Embryonic facial prominence (tissue), 1 donor: Measurements from ENCODE around the gene PCDH15.
"Not testable (repeated sequence)": the region's sequence is repeated elsewhere in the genome, so short reads cannot be mapped to it uniquely, and the experiment has no call there.

ENCODE experiments used
- DNase-seq: peaks from one replicate; pipeline ENCODE4 v3.0.0-alpha.2; 2016; ENCODE audit errors: extremely low spot score

PCDH15 gene

DNA sequence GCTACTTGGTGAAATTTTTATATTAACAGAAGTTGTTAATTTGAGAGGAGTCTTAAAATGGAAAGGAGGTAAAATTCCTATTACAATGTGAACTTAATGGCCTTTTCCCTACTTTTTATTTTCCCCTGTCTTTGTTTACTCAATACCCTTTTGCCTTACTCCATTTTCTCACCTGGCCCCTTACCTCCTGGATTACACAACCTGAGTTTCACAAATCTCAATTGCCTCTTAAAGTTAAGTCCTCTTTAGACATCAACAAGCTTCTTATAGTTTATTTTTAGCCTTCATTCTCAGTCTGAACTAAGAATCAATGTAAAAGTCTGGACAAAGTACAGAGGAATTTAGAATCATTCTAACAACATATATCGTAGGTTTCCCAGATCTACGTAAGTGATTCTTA, 247.0 kb downstream of the PCDH15 start:
- DNase-seq = no peak

DNA sequence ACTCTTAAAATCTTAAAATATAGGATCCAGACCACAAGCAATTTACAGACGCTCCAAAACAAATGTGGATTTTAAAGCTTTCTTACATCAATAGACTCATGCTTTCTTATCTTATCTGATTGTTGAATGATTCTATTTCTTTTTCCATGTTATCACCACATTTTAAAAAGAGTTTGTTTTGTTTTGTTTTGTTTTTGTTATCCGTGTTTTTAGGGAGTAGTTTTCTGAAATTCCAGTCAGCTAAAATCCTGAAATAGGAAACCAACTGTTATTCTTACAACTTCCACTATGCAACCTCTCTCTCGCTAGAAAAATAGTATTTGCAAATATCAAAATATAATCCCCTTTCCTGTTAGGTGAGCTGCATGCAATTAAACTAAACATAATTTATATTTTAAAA, 251.0 kb downstream of the PCDH15 start:
- DNase-seq = no peak

DNA sequence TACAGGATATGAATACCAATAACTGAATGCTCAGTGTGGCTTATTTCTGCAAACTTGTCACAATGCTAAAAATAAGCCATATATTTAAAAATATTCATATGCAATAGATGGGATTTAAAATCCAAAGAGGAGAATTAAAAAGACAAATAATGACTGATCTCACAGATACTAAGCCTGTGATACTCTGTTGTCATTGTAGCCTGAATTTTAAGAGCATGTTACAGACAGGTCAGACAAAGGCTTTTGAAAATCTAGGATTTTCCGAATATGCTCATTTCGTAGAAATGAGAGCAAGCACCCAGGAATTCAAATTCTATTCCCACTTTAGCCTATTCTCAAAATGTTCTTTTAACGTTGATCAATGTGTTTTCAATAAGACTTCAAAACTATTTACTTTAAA, 269.7 kb downstream of the PCDH15 start:
- no peak for DNase-seq

DNA sequence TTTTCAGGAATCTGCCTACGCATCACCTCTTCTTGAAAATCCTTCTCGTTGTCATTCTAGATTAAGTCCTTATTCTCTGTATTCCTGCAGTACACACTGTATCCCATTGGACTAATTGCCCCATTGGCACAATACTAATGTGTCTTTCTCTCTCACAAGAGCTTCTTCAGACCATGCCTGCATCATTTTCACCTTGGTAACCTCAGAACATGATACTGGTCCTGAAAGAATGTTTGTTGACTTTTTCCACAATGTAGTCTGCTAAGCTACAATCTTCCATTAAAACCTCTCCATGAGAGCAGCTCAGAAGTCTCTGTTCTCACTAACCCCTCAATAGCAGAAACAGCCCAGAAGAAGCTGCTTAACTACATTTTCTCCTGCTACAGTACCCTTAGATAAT, 270.7 kb downstream of the PCDH15 start:
- no peak for DNase-seq

DNA sequence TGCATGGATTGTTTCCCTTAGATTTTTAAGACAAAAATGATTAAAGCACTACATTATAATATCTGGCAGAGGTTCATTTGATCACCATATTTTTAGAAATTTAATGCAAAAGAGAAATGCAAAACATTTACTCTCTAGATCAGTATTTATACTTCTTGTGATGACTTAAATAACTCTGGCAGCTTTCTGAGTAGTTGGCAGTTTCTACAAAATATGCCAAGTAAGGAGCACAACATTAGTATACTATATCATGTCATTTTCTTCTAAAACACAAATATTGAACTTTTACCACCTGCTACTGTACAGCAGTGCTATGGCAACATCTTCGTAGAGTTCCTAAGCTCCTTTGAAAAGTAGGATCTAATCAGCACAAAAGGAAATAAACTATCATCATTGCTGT, 275.2 kb downstream of the PCDH15 start:
- no peak for DNase-seq

DNA sequence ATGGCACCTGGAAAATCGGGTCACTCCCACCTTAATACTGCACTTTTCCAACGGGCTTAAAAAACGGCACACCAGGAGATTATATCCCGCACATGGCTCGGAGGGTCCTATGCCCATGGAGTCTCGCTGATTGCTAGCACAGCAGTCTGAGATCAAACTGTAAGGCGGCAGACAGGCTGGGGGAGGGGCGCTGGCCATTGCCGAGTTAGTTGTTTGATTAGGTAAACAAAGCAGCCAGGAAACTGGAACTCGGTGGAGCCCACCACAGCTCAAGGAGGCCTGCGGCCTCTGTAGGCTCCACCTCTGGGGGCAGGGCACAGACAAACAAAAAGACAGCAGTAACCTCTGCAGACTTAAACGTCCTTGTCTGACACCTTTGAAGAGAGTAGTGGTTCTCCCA, 285.8 kb downstream of the PCDH15 start:
- not testable (repeated sequence) for DNase-seq

DNA sequence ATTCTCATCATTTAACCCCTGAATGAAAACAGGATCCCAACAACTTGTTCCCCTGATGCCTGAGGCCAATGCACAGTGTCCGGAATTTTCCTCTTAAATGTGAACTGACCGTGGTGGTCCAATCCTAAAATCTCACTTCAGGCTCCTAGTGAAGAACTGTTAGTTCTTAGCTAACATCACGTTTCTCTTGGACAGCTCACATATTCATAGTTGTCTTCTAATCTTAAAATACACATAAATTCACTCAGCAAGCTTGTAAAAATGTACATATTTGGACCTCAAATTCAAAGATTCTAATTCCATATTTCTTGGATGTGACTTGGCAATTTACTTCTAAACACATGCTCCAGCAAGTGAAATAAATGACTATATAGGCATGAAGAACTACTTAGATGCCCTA, 297.2 kb downstream of the PCDH15 start:
- no peak for DNase-seq

DNA sequence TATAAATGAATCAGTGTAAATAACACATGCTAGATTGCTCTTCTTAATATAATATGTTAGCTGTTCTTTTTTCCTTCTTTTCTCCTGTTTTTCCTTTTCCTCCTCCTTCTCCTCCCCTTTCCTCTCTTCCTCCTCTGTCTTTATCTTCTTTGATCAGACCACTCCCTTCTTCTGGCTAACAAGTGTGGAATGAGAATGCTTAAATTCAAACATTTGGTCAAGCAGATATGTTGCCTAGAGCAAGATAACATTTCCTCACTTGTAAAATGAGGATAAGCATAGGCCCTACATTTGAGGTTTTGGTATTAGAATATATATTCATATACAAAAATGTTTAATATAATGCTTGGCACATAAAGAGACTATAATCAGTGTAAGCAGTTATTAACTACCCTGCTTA, 299.1 kb downstream of the PCDH15 start:
- DNase-seq = no peak

DNA sequence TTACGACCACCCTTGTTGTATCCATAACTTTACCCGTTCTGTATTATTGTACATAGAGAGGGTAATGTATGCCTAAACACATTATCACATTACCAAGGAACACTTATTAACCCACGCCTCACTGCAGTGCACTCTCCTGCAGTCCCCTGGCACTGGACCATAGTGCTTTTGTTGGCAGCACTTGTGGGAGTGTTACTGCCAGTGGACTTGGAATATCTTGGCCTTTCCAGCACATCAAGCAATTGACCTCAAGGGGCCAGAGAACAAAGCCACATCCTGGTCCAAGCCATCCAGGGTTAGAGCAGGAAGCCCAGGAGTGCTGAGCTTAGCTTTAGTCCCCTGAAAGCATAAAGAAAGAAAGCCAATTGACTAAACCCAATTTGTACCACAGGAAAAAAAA, 304.2 kb downstream of the PCDH15 start:
- DNase-seq = no peak

DNA sequence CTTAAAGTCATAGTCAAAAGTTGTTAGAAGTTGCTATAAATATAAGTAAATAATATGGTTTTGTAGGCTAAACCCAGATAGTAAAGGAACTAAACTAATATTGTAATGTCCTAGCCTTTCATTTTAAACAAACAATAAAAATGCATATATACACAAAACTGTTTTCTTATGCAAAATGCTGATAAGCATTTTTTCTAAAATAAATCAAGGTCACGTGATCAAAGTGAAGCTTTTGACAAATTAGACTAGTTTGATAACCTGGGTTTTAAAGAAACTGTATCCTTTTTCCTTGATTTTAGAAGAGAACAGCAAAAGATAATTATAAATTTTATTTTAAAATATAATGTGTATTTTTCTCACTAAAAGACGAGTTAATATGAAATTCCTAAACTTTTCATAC, 313.3 kb downstream of the PCDH15 start:
- no peak for DNase-seq

DNA sequence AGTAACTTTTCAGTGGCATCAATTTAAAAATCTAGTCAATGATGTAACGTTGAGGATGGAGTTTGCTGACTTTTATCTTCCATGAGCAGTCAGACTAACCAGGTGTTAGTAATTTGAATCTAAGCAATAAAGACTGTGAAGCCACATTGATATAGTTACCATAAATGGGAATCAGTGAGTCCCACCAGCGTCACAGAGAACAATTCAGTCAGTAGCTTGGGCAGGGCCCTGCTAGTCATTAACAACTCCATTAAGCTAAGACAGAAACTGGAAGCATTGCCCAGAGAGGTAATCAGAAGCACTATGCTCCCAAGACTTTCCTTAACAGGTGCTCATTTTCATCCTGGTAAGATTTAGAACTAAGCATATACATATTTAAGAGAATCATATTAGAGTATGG, 315.1 kb downstream of the PCDH15 start:
- DNase-seq = no peak

DNA sequence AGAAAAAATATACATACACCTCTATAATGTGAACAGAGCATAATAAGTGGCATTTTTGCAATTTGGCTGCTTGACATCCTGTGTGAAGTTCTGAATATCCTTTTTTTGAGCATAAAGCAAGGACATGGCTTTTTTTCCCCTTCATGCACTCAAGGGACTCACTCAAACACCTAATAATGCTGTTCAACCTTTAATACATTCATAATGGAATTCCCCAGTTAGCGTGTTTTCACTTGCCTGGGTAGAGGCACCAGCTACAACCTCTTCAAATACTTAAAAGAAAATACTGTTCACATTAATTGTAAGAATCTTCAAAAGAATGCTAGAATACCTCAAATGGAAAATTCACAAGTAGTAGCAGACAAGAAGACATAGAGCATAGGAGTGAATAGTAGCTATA, 316.8 kb downstream of the PCDH15 start:
- DNase-seq = no peak

DNA sequence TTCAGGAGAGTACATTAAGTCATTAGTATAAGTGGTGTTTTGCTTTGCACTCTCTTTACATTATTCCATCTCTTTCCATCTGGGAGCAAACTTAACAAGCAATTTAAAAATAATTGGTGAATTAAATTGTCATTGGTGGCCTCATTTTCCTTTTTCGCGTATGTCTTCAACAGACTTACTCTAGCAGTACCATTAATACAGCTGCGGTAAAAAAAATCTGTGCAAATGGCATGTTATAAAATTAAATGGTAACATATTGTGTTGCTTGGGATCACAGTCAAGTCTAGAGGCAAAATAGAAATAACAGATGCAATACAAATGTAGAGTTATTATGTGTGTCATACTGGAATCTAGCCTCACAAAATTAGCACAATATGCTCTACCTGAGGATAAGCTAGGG, 322.4 kb downstream of the PCDH15 start:
- DNase-seq = no peak

DNA sequence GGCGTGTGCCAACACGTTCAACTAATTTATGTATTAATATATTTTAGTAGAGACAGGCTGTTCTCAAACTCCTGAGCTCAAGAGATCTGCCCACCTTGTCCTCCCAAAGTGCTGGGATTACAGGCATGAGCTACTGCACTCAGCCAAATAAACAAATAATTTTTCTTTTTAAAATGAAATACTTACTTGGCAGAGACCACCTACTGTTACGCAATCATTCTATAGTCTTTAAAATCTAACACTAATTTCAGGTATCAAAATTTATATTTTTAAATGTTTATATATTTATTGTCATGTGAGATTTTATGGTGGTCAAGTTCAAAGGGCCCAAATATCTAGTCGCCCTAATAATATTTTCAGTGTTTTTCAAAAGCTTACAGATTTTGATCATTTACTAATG, 323.3 kb downstream of the PCDH15 start:
- DNase-seq = no peak

DNA sequence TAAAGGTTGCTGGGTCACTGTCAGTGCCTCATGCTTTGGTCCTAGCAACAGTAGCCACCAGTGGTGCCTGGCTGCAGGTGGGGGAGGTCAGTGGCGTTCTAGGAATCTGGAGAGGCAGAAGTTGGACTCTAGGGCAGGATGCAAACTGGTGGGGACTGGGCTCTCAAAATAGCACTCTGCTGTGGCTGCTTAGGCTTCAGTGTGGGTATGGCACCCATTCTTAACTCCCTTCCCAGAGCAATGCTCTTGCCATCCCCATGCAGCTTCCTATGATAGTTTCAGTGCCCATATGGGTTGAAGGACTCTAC, 330.8 kb downstream of the PCDH15 start:
- no peak for DNase-seq

DNA sequence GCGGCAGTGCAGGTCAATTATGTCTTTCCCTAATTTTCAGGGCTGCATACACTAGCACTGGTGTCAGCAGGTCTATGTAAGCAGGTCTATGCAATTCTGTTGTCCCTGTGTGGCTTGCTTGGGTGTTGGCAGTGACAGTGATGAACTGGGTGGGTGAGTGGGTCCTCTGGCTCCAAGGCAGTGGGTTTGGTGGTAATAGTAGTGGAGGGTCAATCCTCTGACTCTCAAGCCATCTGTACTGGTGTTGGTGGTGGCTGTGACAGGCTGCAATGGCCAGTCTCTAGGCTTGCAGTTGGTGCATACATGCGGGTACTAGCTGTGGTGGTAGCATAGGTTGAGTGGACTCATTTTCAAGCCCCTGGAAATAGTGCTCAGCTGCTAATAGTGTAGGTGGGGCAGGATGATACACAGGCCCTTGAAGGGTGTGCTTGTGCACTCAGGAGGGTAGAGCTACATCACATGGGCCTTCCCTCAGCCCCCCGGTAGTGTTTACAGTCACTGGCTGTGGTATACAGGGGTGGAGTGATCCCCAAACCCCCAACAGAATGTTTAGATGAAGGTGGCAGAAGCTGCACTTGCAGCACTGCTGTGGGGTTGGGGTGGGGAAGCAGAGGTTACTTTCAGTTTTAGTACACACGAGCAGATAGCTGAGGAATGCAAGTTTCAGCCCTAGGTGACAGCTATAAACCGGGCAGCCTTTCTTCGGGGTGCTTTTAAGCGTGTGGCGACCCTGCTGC, 331.3 kb downstream of the PCDH15 start:
- no peak for DNase-seq

DNA sequence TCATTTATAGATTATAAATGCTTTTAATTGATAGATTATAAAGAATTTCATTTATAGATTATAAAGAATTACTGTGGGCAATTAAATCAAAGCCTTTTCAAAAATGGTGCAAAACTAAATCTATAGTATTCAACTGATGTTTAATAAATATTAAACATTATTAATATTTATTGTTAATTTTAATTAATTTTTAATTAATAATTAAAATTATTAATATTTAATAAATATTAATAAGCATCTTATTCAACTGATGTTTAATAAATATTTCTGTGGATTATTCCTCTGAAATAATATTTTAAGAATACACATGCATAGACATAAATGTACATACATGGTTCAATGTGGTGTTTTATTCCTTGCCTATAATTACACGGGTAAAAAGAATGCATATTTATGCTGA, 346.8 kb downstream of the PCDH15 start:
- no peak for DNase-seq

DNA sequence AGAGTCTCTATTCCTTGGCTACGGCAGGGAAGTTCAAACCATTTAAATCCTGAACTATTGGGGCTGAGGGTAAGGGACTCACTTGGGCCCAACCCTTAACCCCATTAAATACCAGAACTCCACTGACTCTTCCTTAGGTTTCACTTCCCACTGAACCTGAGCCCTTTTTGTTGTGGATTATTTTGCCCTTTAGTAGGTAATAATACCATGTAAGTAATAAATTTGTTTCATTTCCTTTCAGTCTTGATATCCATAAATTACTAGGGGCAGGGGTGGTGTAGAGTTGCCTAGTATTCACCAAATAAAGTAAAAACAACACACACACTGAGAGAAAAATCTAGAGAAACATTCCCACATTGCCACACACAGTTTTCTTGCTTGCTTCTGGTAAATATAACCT, 352.0 kb downstream of the PCDH15 start:
- DNase-seq = no peak

DNA sequence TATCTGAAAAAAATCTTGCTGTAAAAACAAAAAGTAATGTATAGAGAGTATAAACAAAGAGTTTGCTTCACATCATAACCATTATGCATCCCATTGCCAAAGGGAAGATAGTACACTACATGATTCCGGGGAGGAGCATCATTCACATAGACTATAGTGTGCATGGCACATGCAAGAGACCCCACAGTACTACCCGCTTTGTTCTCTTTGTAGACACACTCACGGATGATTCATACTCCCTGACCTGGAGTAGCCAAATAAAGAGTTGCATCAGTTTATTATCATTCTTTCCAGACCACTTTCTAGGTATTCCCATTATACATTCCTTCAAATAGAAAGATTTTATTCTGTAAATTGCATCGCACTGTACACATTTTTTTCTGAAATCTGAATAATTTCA, 356.9 kb downstream of the PCDH15 start:
- no peak for DNase-seq

DNA sequence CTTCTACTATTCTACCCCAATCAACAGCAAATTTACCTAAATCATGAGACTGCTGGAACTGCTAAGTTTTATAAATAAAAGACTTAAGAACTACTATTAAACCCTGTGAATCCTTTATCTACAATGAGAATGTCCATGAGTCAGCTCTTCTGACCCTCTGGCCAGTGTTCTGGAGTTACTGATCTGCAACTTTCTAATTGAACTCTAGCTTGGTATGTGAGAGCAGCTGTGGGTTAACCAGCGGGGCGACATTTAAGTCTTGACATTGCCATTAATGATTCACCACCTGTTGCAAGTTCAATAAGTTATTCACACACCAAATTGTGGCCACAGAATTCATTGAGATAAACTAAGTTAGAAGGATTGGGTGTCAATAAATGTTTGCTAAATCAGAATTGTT, 359.8 kb downstream of the PCDH15 start:
- no peak for DNase-seq

DNA sequence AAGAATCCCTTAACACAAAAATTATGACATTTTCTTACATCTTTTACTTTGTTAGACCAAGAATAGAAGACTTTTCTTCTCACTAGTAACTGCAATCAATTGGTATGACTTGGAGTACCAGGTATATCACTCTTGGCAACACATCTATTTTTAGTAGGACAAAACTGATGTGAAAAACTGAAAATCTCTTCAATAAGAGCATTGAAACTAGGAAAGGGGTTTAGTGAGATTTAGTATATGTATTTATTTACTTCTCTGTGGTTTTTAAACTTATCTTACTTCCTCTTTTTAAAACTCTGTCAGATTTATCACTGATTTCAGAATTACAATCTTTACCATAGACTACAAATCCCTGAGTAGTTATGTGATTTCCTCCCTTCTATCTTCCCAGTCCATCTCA, 366.2 kb downstream of the PCDH15 start:
- DNase-seq = no peak

DNA sequence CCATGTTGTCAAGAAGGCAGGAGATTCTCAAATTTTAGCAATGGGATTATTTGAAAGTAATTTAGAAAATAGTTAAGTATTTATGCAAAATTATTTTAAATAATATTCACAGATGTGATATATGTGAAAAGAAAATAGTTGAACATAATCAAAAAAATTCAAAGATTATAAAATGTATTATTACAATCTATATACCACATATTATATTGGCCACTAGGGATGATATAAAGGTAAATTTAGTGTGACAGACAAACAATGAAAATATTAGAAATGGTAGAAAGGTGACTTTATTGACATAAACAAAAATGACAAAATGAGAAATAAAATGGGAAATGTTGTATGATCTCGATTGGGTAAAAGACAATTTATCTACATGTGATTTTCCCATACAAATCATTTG, 385.5 kb downstream of the PCDH15 start:
- no peak for DNase-seq

DNA sequence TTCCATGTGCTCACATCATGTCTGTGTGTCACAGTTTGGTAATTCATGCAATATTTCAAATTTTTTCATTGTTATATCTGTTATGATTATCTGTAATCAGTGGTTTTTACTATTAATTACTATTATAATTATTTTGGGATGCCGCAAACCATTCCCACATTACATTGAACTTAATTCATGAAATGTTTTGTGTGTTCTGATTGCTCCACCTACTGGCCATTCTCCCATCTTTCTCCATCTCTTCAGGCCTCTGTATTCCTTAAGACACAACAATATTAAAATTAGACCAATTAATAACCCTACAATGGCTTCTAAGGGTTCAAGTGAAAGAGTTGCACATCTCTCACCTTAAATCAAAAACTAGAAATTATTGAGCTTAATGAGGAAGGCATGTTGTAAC, 398.5 kb downstream of the PCDH15 start:
- no peak for DNase-seq

DNA sequence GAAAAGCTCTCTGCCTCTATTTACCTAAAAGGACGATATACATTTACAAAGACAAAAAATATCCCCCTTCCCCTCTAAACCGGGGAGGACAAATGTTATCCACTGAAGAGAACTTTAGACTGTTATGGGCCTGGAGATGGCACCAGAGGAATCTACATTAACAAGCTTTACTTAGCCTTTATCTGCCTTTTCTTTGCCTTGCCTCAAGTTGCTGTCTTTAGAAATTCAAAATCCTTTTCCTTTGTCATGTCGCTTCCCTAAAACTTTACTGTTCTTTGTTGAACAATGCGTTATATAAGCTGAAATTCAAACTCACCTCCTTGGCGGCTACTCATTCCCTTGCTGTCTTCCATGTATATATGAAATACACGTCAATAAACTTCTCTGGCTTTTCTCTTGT, 405.0 kb downstream of the PCDH15 start:
- no peak for DNase-seq

DNA sequence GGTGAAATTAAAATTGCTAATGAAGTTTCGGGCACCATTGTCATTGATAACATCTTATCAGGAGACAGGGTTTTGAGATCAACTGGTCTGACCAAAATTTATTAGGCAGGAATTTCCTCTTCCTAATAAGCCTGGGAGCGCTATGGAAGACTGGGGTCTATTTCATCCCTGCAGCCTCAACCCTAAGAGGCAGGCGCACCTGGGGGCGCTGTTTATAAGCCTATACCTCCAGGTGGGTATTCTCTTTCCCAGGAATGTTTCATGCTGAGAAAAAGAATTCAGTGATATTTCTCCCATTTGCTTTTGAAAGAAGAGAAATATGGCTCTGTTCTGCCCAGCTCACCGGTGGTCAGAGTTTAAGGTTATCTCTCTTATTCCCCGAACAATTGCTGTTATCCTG, 406.4 kb downstream of the PCDH15 start:
- DNase-seq = not testable (repeated sequence)
